Activated CD4-positive, alpha-beta memory T cell treated with anti-CD3 and anti-CD28 coated beads, Interleukin-2, amount 10 ng/mL, durations not matched to agents 7 days and 5 days (primary cell): ENCODE measurements around the gene FAM117A. TPM values are rescaled to one million over a fixed set of nuclear protein-coding genes. Genes with fewer than 3 reads are reported as not detected.

Experiments used
- CTCF ChIA-PET: fragments of 350-600 bp; sonication (Branson Sonifier 250); formaldehyde crosslinking; loops from one replicate; lab custom pipeline; 2021; ENCODE audit warnings: antibody characterized with exemption, inconsistent platforms; lab: Charles Lee
- POLR2A ChIA-PET: fragments of 350-600 bp; sonication (Branson Sonifier 250); formaldehyde crosslinking; loops from one replicate; lab custom pipeline; 2021; ENCODE audit warnings: antibody characterized with exemption; lab: Charles Lee
- DNase-seq: peaks from one replicate; pipeline ENCODE4 v3.0.0-alpha.2; 2020
- H3K27ac Mint-ChIP-seq: one replicate; pipeline ENCODE4 v1.8.0; 2021; ENCODE audit warnings: mild to moderate bottlenecking, mixed read lengths
- H3K27me3 Mint-ChIP-seq: one replicate; pipeline ENCODE4 v1.8.0; 2021; ENCODE audit warnings: mixed read lengths
- H3K36me3 Mint-ChIP-seq: one replicate; pipeline ENCODE4 v1.8.0; 2021; ENCODE audit warnings: low read depth, mixed read lengths
- H3K4me1 Mint-ChIP-seq: one replicate; pipeline ENCODE4 v1.8.0; 2021; ENCODE audit warnings: mixed read lengths
- H3K4me3 Mint-ChIP-seq: one replicate; pipeline ENCODE4 v1.8.0; 2021; ENCODE audit warnings: mild to moderate bottlenecking, mixed read lengths
- H3K9me3 Mint-ChIP-seq: one replicate; pipeline ENCODE4 v1.8.0; 2021; ENCODE audit warnings: mixed read lengths
- total RNA-seq, 2 experiments: library from RNA; stranded (reverse); gene quantifications; one replicate each; pipeline ENCODE4 v1.2.3, GENCODE V29; 2021

The FAM117A gene
- total RNA-seq, 2 experiments from 2014 or later = 61.0 to 62.0 TPM

- no peak overlapping the region for H3K4me3 Mint-ChIP-seq
- peaks cover 82% of the 10 kb centered on the region for H3K36me3 Mint-ChIP-seq
- peak; percentile 45 for DNase-seq
- ChIA-PET POLR2A (interaction anchor here (0.8 to 7.1 kb wide), 5 partner anchors 9 to 71 kb away, joined by 4 to 100 read pairs (median 27); partner anchors contain the start of genes FAM117A, KAT7 and SLC35B1), CTCF (interaction anchor here (1.1 to 3.1 kb wide), 2 partner anchors 9 to 279 kb away, joined by 4 to 10 read pairs; partner anchors contain the start of gene SLC35B1)
- peaks cover 50% of the 10 kb centered on the region for H3K4me1 Mint-ChIP-seq
- H3K9me3 Mint-ChIP-seq = no peaks in the 10 kb centered on the region
- peak overlapping the region; percentile 90 for H3K27ac Mint-ChIP-seq
- no peaks in the 10 kb centered on the region for H3K27me3 Mint-ChIP-seq
Observed at GRCh38 chr17:49717371-49717861, 46.5 kb downstream of the FAM117A start.

- Mint-ChIP-seq H3K9me3 (no peaks in the 10 kb centered on the region), H3K36me3 (peaks cover 81% of the 10 kb centered on the region), H3K4me3 (no peak overlapping the region), H3K27ac (peak overlapping the region; percentile 90), H3K4me1 (peaks cover 50% of the 10 kb centered on the region), H3K27me3 (no peaks in the 10 kb centered on the region)
- CTCF ChIA-PET = interaction anchor here (1.1 to 3.1 kb wide), 3 partner anchors 9 to 280 kb away, joined by 4 to 10 read pairs (median 10); partner anchors contain the start of genes FAM117A and SLC35B1
- POLR2A ChIA-PET = interaction anchor here (0.8 to 7.1 kb wide), 7 partner anchors 9 to 72 kb away, joined by 4 to 100 read pairs (median 24); partner anchors contain the start of genes FAM117A, KAT7 and SLC35B1
- no peak for DNase-seq
Observed at GRCh38 chr17:49716668-49717364, 47.1 kb downstream of the FAM117A start.

GRCh38 chr17:49715717-49716279, 48.1 kb downstream of the FAM117A start:
- Mint-ChIP-seq H3K27ac (peak overlapping the region; percentile 90), H3K27me3 (no peaks in the 10 kb centered on the region), H3K4me3 (peak overlapping the region; percentile 26), H3K36me3 (peaks cover 81% of the 10 kb centered on the region), H3K4me1 (peaks cover 53% of the 10 kb centered on the region), H3K9me3 (no peaks in the 10 kb centered on the region)
- POLR2A ChIA-PET = interaction anchor here (0.7 to 7.1 kb wide), 12 partner anchors 8 to 503 kb away, joined by 3 to 100 read pairs (median 7); partner anchors contain the start of genes FAM117A, KAT7 and SLC35B1
- peak; percentile 49 for DNase-seq
- CTCF ChIA-PET = interaction anchor here (0.9 to 3.1 kb wide), 11 partner anchors 8 to 281 kb away, joined by 3 to 10 read pairs (median 4); partner anchors contain the start of genes FAM117A and SLC35B1

GRCh38 chr17:49715216-49715615, 48.7 kb downstream of the FAM117A start:
- DNase-seq = peak; percentile 61
- peaks cover 54% of the 10 kb centered on the region for H3K4me1 Mint-ChIP-seq
- CTCF ChIA-PET = interaction anchor here (0.6 to 1.9 kb wide), 14 partner anchors 10 to 282 kb away, joined by 3 to 10 read pairs (median 4); partner anchors contain the start of genes FAM117A and KAT7
- POLR2A ChIA-PET = interaction anchor here (0.7 to 7.1 kb wide), 11 partner anchors 12 to 503 kb away, joined by 3 to 100 read pairs (median 7); partner anchors contain the start of genes FAM117A and KAT7
- no peaks in the 10 kb centered on the region for H3K9me3 Mint-ChIP-seq
- H3K36me3 Mint-ChIP-seq = peaks cover 81% of the 10 kb centered on the region
- peak overlapping the region; percentile 26 for H3K4me3 Mint-ChIP-seq
- peak overlapping the region; percentile 90 for H3K27ac Mint-ChIP-seq
- H3K27me3 Mint-ChIP-seq = no peaks in the 10 kb centered on the region

GRCh38 chr17:49708515-49709183, 55.3 kb downstream of the FAM117A start:
- H3K36me3 Mint-ChIP-seq = peaks cover 54% of the 10 kb centered on the region
- peak overlapping the region; percentile 93 for H3K27ac Mint-ChIP-seq
- peak; percentile 37 for DNase-seq
- H3K4me1 Mint-ChIP-seq = peaks cover 56% of the 10 kb centered on the region
- H3K4me3 Mint-ChIP-seq = peak overlapping the region; percentile 90
- POLR2A ChIA-PET = interaction anchor here (0.7 to 6.7 kb wide), 28 partner anchors 8 to 764 kb away, joined by 3 to 90 read pairs (median 5); partner anchors contain the start of genes FAM117A, KAT7, PHB1 and SNF8
- CTCF ChIA-PET = interaction anchor here (0.5 to 3.7 kb wide), 32 partner anchors 9 to 288 kb away, joined by 3 to 38 read pairs (median 6); partner anchors contain the start of genes FAM117A and KAT7
- H3K9me3 Mint-ChIP-seq = no peaks in the 10 kb centered on the region
- H3K27me3 Mint-ChIP-seq = no peaks in the 10 kb centered on the region

GRCh38 chr17:49707608-49708514, 56.1 kb downstream of the FAM117A start, which contains the start of gene SLC35B1:
TSS of gene SLC35B1 (minus strand) at chr17:49707964. CDS start at chr17:49707833, 131 bp downstream.
- CTCF ChIA-PET = interaction anchor here (0.6 to 3.7 kb wide), 35 partner anchors 9 to 366 kb away, joined by 3 to 38 read pairs (median 6); partner anchors contain the start of genes FAM117A and KAT7
- DNase-seq = peak; percentile 99
- H3K27me3 Mint-ChIP-seq = no peaks in the 10 kb centered on the region
- peak within 1 kb of the TSS; percentile 90 for H3K4me3 Mint-ChIP-seq
- H3K4me1 Mint-ChIP-seq = peaks cover 57% of the 10 kb centered on the region
- peaks cover 53% of the 10 kb centered on the region for H3K36me3 Mint-ChIP-seq
- POLR2A ChIA-PET = interaction anchor here (0.6 to 6.7 kb wide), 34 partner anchors 9 to 763 kb away, joined by 3 to 90 read pairs (median 4); partner anchors contain the start of genes FAM117A, KAT7, PHB1 and SNF8
- H3K27ac Mint-ChIP-seq = peak within 1 kb of the TSS; percentile 93
- no peaks in the 10 kb centered on the region for H3K9me3 Mint-ChIP-seq

- Mint-ChIP-seq H3K4me3 (peak overlapping the region; percentile 90), H3K9me3 (no peaks in the 10 kb centered on the region), H3K36me3 (peaks cover 53% of the 10 kb centered on the region), H3K27me3 (no peaks in the 10 kb centered on the region), H3K4me1 (peaks cover 57% of the 10 kb centered on the region), H3K27ac (peak overlapping the region; percentile 93)
- CTCF ChIA-PET = interaction anchor here (0.8 to 3.7 kb wide), 19 partner anchors 11 to 365 kb away, joined by 3 to 38 read pairs (median 6); partner anchors contain the start of genes FAM117A and KAT7
- peak; percentile 34 for DNase-seq
- POLR2A ChIA-PET = interaction anchor here (0.6 to 6.7 kb wide), 20 partner anchors 10 to 300 kb away, joined by 3 to 90 read pairs (median 6); partner anchors contain the start of genes FAM117A and KAT7
Observed at GRCh38 chr17:49707246-49707607, 56.7 kb downstream of the FAM117A start.

- Mint-ChIP-seq H3K27ac (no peak overlapping the region), H3K36me3 (peaks cover 53% of the 10 kb centered on the region), H3K27me3 (no peaks in the 10 kb centered on the region), H3K9me3 (no peaks in the 10 kb centered on the region), H3K4me1 (peaks cover 54% of the 10 kb centered on the region), H3K4me3 (no peak overlapping the region)
- CTCF ChIA-PET = interaction anchor here (1.2 to 3.0 kb wide), 3 partner anchors 10 to 135 kb away, joined by 3 to 20 read pairs (median 15); no protein-coding TSS in a partner anchor
- POLR2A ChIA-PET = interaction anchor here (0.9 to 6.7 kb wide), 2 partner anchors 11 to 83 kb away, joined by 3 to 82 read pairs; partner anchors contain the start of gene KAT7
- no peak for DNase-seq
Observed at GRCh38 chr17:49705254-49705653, 58.7 kb downstream of the FAM117A start.

GRCh38 chr17:49703557-49704277, 60.2 kb downstream of the FAM117A start:
- ChIA-PET CTCF (interaction anchor here (0.8 to 3.0 kb wide), 8 partner anchors 8 to 295 kb away, joined by 3 to 20 read pairs (median 6); partner anchors contain the start of genes FAM117A and NXPH3), POLR2A (interaction anchor here (0.7 to 1.3 kb wide), 3 partner anchors 85 to 114 kb away, joined by 3 to 5 read pairs (median 3); partner anchors contain the start of gene KAT7)
- Mint-ChIP-seq H3K27me3 (no peaks in the 10 kb centered on the region), H3K4me3 (no peak overlapping the region), H3K27ac (peak overlapping the region; percentile 41), H3K9me3 (no peaks in the 10 kb centered on the region), H3K36me3 (peaks cover 58% of the 10 kb centered on the region), H3K4me1 (peaks cover 43% of the 10 kb centered on the region)
- DNase-seq = peak; percentile 32

- POLR2A ChIA-PET = interaction anchor here (1.5 kb wide), 1 partner anchor 128 kb away, joined by 3 read pairs; no protein-coding TSS in a partner anchor
Observed at GRCh38 chr17:49700960-49701359, 63.0 kb downstream of the FAM117A start.

More at GRCh38 chr17:49700960-49701359, 63.0 kb downstream of the FAM117A start:
- Mint-ChIP-seq H3K9me3 (no peaks in the 10 kb centered on the region), H3K4me1 (peaks cover 35% of the 10 kb centered on the region), H3K27me3 (no peaks in the 10 kb centered on the region), H3K27ac (no peak overlapping the region), H3K36me3 (peaks cover 52% of the 10 kb centered on the region), H3K4me3 (no peak overlapping the region)
- no peak for DNase-seq
- CTCF ChIA-PET = interaction anchor here (0.6 to 2.5 kb wide), 5 partner anchors 125 to 864 kb away, joined by 3 to 14 read pairs (median 7); no protein-coding TSS in a partner anchor
